HG03064 (cell line): ENCODE data around the gene UBE2QL1.

Source experiments
- ATAC-seq: cut with Tn5 transposase; IDR thresholded peaks from one replicate; pipeline ENCODE4 v1.9.1; 2021; ENCODE audit warnings: low read depth; ENCODE audit not compliant: unreplicated experiment

The UBE2QL1 gene

GRCh38 chr5:6427694-6428093 is 21.0 kb upstream of the UBE2QL1 start:
- ATAC-seq: no peak

GRCh38 chr5:6430418-6431028 is 18.1 kb upstream of the UBE2QL1 start:
- ATAC-seq: no peak

GRCh38 chr5:6431214-6432195 is 17.2 kb upstream of the UBE2QL1 start:
- ATAC-seq: no peak

- ATAC-seq: no peak
Measured at GRCh38 chr5:6432206-6432605, 16.5 kb upstream of the UBE2QL1 start.

- ATAC-seq: no peak
Measured at GRCh38 chr5:6434731-6435130, 13.9 kb upstream of the UBE2QL1 start.

- ATAC-seq: no peak
Measured at GRCh38 chr5:6435356-6435755, 13.3 kb upstream of the UBE2QL1 start.

- ATAC-seq: no peak
Measured at GRCh38 chr5:6436715-6437331, 11.8 kb upstream of the UBE2QL1 start.

GRCh38 chr5:6439588-6440550 is 8.8 kb upstream of the UBE2QL1 start:
- ATAC-seq: no peak

GRCh38 chr5:6442333-6442732 is 6.3 kb upstream of the UBE2QL1 start:
- no peak for ATAC-seq

- no peak for ATAC-seq
Measured at GRCh38 chr5:6443326-6443725, 5.3 kb upstream of the UBE2QL1 start.

GRCh38 chr5:6446042-6446441 is 2.6 kb upstream of the UBE2QL1 start:
- ATAC-seq: no peak

GRCh38 chr5:6446626-6447309 is 1.9 kb upstream of the UBE2QL1 start:
- no peak for ATAC-seq

GRCh38 chr5:6447384-6448140 is 1.1 kb upstream of the UBE2QL1 start:
- no peak for ATAC-seq

- no peak for ATAC-seq
Measured at GRCh38 chr5:6448141-6448491, 543 bp upstream of the UBE2QL1 start.

GRCh38 chr5:6449465-6450158 is 953 bp downstream of the UBE2QL1 start:
- ATAC-seq: no peak

- ATAC-seq: no peak
Measured at GRCh38 chr5:6450319-6450833, 1.7 kb downstream of the UBE2QL1 start.

GRCh38 chr5:6452622-6453504 is 4.2 kb downstream of the UBE2QL1 start:
- no peak for ATAC-seq
